Immature natural killer cell (primary cell): ENCODE measurements around the gene SPATA31C2. TPM values are rescaled to one million over a fixed set of nuclear protein-coding genes. Genes with fewer than 3 reads are reported as not detected.
A peak's percentile ranks its signal among the peaks of the same experiment; 100 is the strongest.
"Not testable (repeated sequence)": the region's sequence is repeated elsewhere in the genome, so short reads cannot be mapped to it uniquely, and the experiment has no call there.

ENCODE experiments used
- DNase-seq, 3 donors: peaks; one replicate each; pipeline ENCODE4 v3.0.0; 2022; ENCODE audit warnings: mixed read lengths in 1 of 3
- H3K27ac Mint-ChIP-seq, 6 donors: one replicate each; pipeline ENCODE4 v1.8.0; 2020; ENCODE audit warnings: mixed read lengths in 6 of 6, mild to moderate bottlenecking in 5 of 6, inconsistent platforms in 4 of 6, moderate library complexity in 3 of 6
- H3K27me3 Mint-ChIP-seq, 3 donors: one replicate each; pipeline ENCODE4 v1.8.0; 2020 to 2021; ENCODE audit warnings: low read depth in 3 of 3, mild to moderate bottlenecking in 3 of 3, mixed read lengths in 3 of 3, moderate library complexity in 3 of 3, inconsistent platforms in 1 of 3
- H3K36me3 Mint-ChIP-seq, 3 donors: one replicate each; pipeline ENCODE4 v1.8.0; 2020; ENCODE audit warnings: mixed read lengths in 3 of 3, inconsistent platforms in 2 of 3, mild to moderate bottlenecking in 2 of 3
- H3K4me1 Mint-ChIP-seq, 2 donors: one replicate each; pipeline ENCODE4 v1.8.0; 2020; ENCODE audit warnings: inconsistent platforms in 2 of 2, mild to moderate bottlenecking in 2 of 2, mixed read lengths in 2 of 2, moderate library complexity in 1 of 2
- H3K4me3 Mint-ChIP-seq, 5 donors: one replicate each; pipeline ENCODE4 v1.8.0; 2020; ENCODE audit warnings: mild to moderate bottlenecking in 5 of 5, mixed read lengths in 5 of 5, inconsistent platforms in 3 of 5, moderate library complexity in 3 of 5
- H3K9me3 Mint-ChIP-seq, 6 donors: one replicate each; pipeline ENCODE4 v1.8.0; 2020; ENCODE audit warnings: mild to moderate bottlenecking in 6 of 6, mixed read lengths in 6 of 6, inconsistent platforms in 4 of 6, moderate library complexity in 3 of 6
- polyA plus RNA-seq, 3 donors: library from polyadenylated mRNA; unstranded; fragments of 300-500 nt; fragmentation: Illumina TruSeq; gene quantifications; one replicate each; pipeline ENCODE4 v1.2.3, GENCODE V29; 2021

SPATA31C2 gene
- polyA plus RNA-seq, 3 donors from 2014 or later, result not detected

GRCh38 chr9:88113156-88114130 is 24.8 kb downstream of the SPATA31C2 start:
- H3K4me3 Mint-ChIP-seq, H3K4me1 Mint-ChIP-seq, H3K9me3 Mint-ChIP-seq, H3K36me3 Mint-ChIP-seq, H3K27me3 Mint-ChIP-seq, H3K27ac Mint-ChIP-seq, DNase-seq: not testable (repeated sequence)

GRCh38 chr9:88110026-88110425 is 28.2 kb downstream of the SPATA31C2 start:
- H3K4me1 Mint-ChIP-seq, result peaks cover 0 to 2% of the 10 kb centered on the region in 2 donors
- no peak for DNase-seq
- no peak overlapping the region for H3K4me3 Mint-ChIP-seq
- H3K36me3 Mint-ChIP-seq, result no peaks in the 10 kb centered on the region
- H3K27ac Mint-ChIP-seq, result no peak overlapping the region
- peaks cover 0 to 16% (median 12%) of the 10 kb centered on the region in 3 donors for H3K27me3 Mint-ChIP-seq
- H3K9me3 Mint-ChIP-seq, result no peaks in the 10 kb centered on the region

GRCh38 chr9:88108779-88109178 is 29.5 kb downstream of the SPATA31C2 start:
- H3K4me3 Mint-ChIP-seq, result no peak overlapping the region
- H3K9me3 Mint-ChIP-seq, result no peaks in the 10 kb centered on the region
- H3K27me3 Mint-ChIP-seq, result peaks cover 0 to 18% (median 10%) of the 10 kb centered on the region in 3 donors
- no peak overlapping the region for H3K27ac Mint-ChIP-seq
- DNase-seq, result no peak
- H3K36me3 Mint-ChIP-seq, result no peaks in the 10 kb centered on the region
- H3K4me1 Mint-ChIP-seq, result peaks cover 0 to 2% of the 10 kb centered on the region in 2 donors

GRCh38 chr9:88106492-88106891 is 31.8 kb downstream of the SPATA31C2 start:
- Mint-ChIP-seq H3K9me3 (no peaks in the 10 kb centered on the region), H3K27me3 (peaks cover 3 to 16% (median 10%) of the 10 kb centered on the region in 3 donors), H3K4me3 (no peak overlapping the region), H3K27ac (no peak overlapping the region), H3K36me3 (no peaks in the 10 kb centered on the region), H3K4me1 (peaks cover 0 to 2% of the 10 kb centered on the region in 2 donors)
- peak in 1 of 3 donors; percentile 3 for DNase-seq

GRCh38 chr9:88092797-88093331 is 45.4 kb downstream of the SPATA31C2 start:
- Mint-ChIP-seq H3K36me3 (no peaks in the 10 kb centered on the region), H3K27me3 (peaks cover 0 to 3% (median 0%) of the 10 kb centered on the region in 3 donors), H3K4me3 (no peak overlapping the region), H3K27ac (no peak overlapping the region), H3K9me3 (no peaks in the 10 kb centered on the region), H3K4me1 (no peaks in the 10 kb centered on the region)
- DNase-seq, result no peak

GRCh38 chr9:88090151-88090581 is 48.1 kb downstream of the SPATA31C2 start:
- Mint-ChIP-seq H3K4me1 (no peaks in the 10 kb centered on the region), H3K9me3 (no peaks in the 10 kb centered on the region), H3K4me3 (no peak overlapping the region), H3K36me3 (no peaks in the 10 kb centered on the region), H3K27me3 (peaks cover 0 to 3% (median 0%) of the 10 kb centered on the region in 3 donors), H3K27ac (no peak overlapping the region)
- DNase-seq, result no peak

GRCh38 chr9:88087906-88088305 is 50.4 kb downstream of the SPATA31C2 start:
- H3K4me3 Mint-ChIP-seq, result no peak overlapping the region
- H3K4me1 Mint-ChIP-seq, result no peaks in the 10 kb centered on the region
- no peak for DNase-seq
- H3K9me3 Mint-ChIP-seq, result no peaks in the 10 kb centered on the region
- no peak overlapping the region for H3K27ac Mint-ChIP-seq
- H3K36me3 Mint-ChIP-seq, result no peaks in the 10 kb centered on the region
- H3K27me3 Mint-ChIP-seq, result peaks cover 2% of the 10 kb centered on the region in 3 donors

- H3K36me3 Mint-ChIP-seq, result no peaks in the 10 kb centered on the region
These were observed 52.8 kb downstream of the SPATA31C2 start for GRCh38 chr9:88085476-88085875.

GRCh38 chr9:88084357-88085183 is 53.7 kb downstream of the SPATA31C2 start:
- Mint-ChIP-seq H3K4me3 (no peak overlapping the region), H3K27ac (no peak overlapping the region), H3K4me1 (no peaks in the 10 kb centered on the region), H3K27me3 (peaks cover 2 to 4% (median 2%) of the 10 kb centered on the region in 3 donors), H3K36me3 (no peaks in the 10 kb centered on the region), H3K9me3 (no peaks in the 10 kb centered on the region)
- DNase-seq, result no peak

More at GRCh38 chr9:88085476-88085875, 52.8 kb downstream of the SPATA31C2 start:
- Mint-ChIP-seq H3K4me3 (no peak overlapping the region), H3K9me3 (no peaks in the 10 kb centered on the region), H3K27me3 (peaks cover 2 to 4% (median 2%) of the 10 kb centered on the region in 3 donors), H3K27ac (no peak overlapping the region), H3K4me1 (no peaks in the 10 kb centered on the region)
- no peak for DNase-seq

Other genes starting within 250 kb of the SPATA31C2 start
- gene SPATA31C1, start 220.5 kb downstream of the SPATA31C2 start, polyA plus RNA-seq, result not detected
- 1 to 10 TPM in 1 of 3 donors, under 1 TPM in 1, not detected in 1; 0.97 to 1.4 TPM for gene CDK20, start 163.9 kb downstream of the SPATA31C2 start, polyA plus RNA-seq
- 10 to 100 TPM; 24.5 to 49.1 (median 35.1) TPM for gene SPIN1, start 250.0 kb upstream of the SPATA31C2 start, polyA plus RNA-seq